LNCaP clone FGC (cell line): ENCODE results near the gene FAM171A2.
"Not testable (repeated sequence)": the region's sequence is repeated elsewhere in the genome, so short reads cannot be mapped to it uniquely, and the experiment has no call there.

Source experiments
- DNase-seq: peaks from one replicate; pipeline ENCODE4 v3.0.0-alpha.2; 2011; ENCODE audit warnings: low read depth
- H3K4me3 ChIP-seq: 2 replicates; pipeline ENCODE4 v1.5.1; 2011; ENCODE audit warnings: mild to moderate bottlenecking, low read depth, low read length, control low read depth
- CTCF ChIP-seq: IDR thresholded peaks from 2 replicates; pipeline ENCODE4 v1.5.1; 2012; ENCODE audit warnings: mild to moderate bottlenecking; ENCODE audit not compliant: control insufficient read depth, insufficient read depth; ENCODE audit errors: extremely low read depth

The FAM171A2 gene

GRCh38 chr17:44338702-44339101 is 25.0 kb downstream of the FAM171A2 start:
- no peak overlapping the region for H3K4me3 ChIP-seq
- no peak for DNase-seq
- no peak for TF ChIP-seq CTCF

- no peak for TF ChIP-seq CTCF
Measured at GRCh38 chr17:44335968-44336367, 27.7 kb downstream of the FAM171A2 start.

GRCh38 chr17:44335564-44335963 is 28.1 kb downstream of the FAM171A2 start:
- no peak overlapping the region for H3K4me3 ChIP-seq
- no peak for DNase-seq
- no peak for TF ChIP-seq CTCF

More at GRCh38 chr17:44335968-44336367, 27.7 kb downstream of the FAM171A2 start:
- no peak for DNase-seq
- no peak overlapping the region for H3K4me3 ChIP-seq

DNA sequence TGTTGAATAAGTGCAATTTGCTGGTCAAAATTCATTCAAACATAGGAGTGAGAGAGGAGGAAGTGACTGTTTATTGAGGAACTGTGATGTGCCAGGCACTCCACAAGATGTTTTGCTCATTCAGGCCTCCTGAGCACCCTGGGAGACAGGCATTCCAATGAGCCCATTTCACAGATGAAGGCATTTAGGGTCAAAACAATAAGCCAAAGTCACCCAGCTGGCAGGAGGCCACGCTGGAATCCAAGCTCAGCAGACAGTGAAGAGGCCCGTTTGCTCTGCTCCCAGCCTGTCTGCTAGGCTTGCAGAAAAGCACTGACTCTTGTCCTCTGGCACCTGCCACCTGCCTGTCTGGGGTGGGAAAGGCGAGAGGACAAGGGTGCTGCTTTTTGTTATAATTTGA is 28.9 kb downstream of the FAM171A2 start:
- DNase-seq, result no peak
- no peak for TF ChIP-seq CTCF
- no peak overlapping the region for H3K4me3 ChIP-seq

DNA sequence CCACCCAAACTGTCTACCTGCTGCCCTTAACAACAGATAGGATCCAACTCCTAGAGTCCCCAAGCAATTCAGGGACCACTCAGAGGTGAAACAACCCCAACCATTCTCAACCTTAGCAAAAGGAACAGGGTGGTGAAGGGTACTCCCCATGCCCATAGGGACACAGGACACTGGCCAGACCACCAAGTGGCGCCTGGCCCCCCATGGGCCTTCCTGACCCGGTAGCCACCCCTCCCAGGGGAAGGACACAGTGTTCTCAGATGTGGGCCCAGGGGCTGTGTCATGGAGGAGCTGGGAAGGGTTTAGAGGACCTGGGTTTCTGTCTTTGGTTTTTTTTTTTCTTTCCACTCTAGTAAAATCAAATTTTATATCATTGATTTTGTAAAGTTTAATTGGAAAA is 29.3 kb downstream of the FAM171A2 start:
- H3K4me3 ChIP-seq, result no peak overlapping the region
- TF ChIP-seq CTCF, result no peak
- no peak for DNase-seq

DNA sequence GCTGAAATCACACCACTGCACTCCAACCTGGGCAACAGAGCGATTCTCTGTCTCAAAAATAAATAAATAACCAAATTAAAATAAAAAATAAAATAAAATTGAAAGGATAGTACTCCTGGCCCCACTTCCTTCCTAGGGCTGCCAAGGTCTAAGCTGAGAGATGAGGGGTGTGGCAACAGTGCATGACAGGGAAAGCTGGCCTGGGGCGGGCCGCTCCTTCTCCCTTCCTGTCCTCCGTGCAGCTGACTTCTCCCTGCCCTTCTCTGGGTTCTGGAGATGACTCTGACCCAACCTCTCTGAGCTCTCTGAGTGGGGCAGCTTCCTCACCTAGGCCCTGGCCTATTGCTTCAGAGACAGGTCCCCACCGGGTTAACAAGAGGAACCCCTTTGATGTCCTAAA is 30.3 kb downstream of the FAM171A2 start:
- no peak for DNase-seq
- no peak overlapping the region for H3K4me3 ChIP-seq
- no peak for TF ChIP-seq CTCF

DNA sequence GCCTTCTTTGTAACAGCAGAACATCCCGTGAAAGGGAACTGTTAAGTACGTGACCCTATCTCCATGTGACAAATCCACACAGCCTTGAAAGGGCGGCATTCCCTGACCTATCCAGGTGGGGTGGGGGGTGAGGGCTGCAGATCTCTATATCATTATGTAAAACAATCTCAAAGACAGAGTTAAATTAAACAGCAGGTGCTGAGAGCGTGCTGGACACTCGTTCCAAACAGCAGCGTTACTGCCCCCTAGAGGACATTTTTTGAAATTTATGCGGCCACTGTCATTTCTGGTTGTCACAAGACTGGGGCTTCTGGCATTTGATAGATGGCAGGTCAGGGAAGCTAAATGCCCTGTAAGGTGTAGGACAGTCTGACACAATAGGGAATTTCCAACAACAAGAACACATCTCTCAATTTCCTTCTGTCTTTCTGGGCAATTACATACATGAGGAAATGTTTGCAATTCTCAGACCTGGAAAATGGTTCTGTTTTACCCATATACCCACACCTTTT is 32.3 kb downstream of the FAM171A2 start:
- peak; percentile 55 for TF ChIP-seq CTCF
- DNase-seq, result peak; percentile 34
- H3K4me3 ChIP-seq, result no peak overlapping the region

GRCh38 chr17:44330263-44330662 is 33.4 kb downstream of the FAM171A2 start:
- not testable (repeated sequence) for H3K4me3 ChIP-seq, DNase-seq

- H3K4me3 ChIP-seq, DNase-seq: not testable (repeated sequence)
Measured at GRCh38 chr17:44329516-44329915, 34.1 kb downstream of the FAM171A2 start.
